NB4 (cell line): ENCODE data around the gene DOK7.

Experiments
- DNase-seq: peaks from one replicate; pipeline ENCODE4 v3.0.0; 2010; ENCODE audit warnings: low read depth
- H3K4me3 ChIP-seq: one replicate; pipeline ENCODE4 v1.5.1; 2011; ENCODE audit warnings: mild to moderate bottlenecking, low read depth, low read length, moderate library complexity
- CTCF ChIP-seq: IDR thresholded peaks from one replicate; pipeline ENCODE4 v1.5.1; 2012; ENCODE audit warnings: low read depth, low read length
- MYC ChIP-seq: IDR thresholded peaks from 2 replicates; pipeline ENCODE4 v1.6.1; 2011; ENCODE audit warnings: low read depth, low read length
- POLR2A ChIP-seq: IDR thresholded peaks from 2 replicates; pipeline ENCODE4 v1.6.1; 2011; ENCODE audit warnings: mild to moderate bottlenecking; ENCODE audit not compliant: insufficient read length; ENCODE audit errors: extremely low read depth
- TF ChIP-seq, protein P1 (sequence below): IDR thresholded peaks from 2 replicates; pipeline ENCODE4 v1.6.1; 2011; ENCODE audit warnings: low read depth, low read length

The DOK7 gene

GRCh38 chr4:3426465-3427133 is 36.5 kb upstream of the DOK7 start:
- no peak for DNase-seq
- H3K4me3 ChIP-seq, result no peak overlapping the region
- TF ChIP-seq MYC (no peak), POLR2A (no peak), CTCF (no peak)
- TF ChIP-seq, protein P1, sequence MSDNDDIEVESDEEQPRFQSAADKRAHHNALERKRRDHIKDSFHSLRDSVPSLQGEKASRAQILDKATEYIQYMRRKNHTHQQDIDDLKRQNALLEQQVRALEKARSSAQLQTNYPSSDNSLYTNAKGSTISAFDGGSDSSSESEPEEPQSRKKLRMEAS, result no peak

GRCh38 chr4:3427134-3427476 is 36.0 kb upstream of the DOK7 start:
- no peak for DNase-seq
- no peak overlapping the region for H3K4me3 ChIP-seq
- TF ChIP-seq MYC, result no peak
- no peak for TF ChIP-seq CTCF
- TF ChIP-seq, protein P1, result no peak
- TF ChIP-seq POLR2A, result no peak

DNA sequence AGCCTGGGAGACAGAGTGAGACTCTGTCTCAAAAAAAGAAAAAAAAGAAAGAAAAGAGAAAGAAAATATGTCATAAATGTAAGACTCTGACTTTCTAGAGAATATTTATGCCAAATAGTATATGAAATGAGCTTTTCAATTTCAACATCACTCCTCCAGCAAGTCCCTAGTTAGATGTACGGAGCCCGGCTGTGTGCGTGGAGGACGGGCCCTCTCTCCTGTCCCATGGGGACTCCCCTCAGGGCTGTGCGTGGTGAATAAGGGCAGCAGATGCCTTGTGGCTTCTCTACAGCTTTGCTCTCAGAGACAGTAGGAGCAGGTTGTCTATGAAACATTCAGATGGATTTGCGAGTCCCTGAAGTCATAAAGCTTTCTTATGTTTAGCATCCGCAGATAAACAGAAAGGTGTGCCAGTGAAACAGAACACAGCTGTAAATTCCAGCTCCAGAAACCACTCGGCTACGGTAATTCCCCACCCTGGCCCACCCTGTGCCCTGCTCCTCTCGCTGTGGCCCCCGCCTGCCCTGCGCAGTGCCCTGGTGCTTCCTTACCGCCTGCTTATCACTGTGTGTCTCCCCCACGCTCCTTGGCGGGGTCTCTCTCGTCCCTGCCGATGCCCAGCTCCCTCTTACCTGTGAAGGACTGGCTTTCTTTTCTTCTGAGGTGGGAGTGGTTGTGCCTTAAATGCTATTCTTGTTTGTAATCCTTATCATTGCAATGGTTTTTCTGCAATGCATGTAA is 35.2 kb upstream of the DOK7 start:
- peak; percentile 43 for DNase-seq
- H3K4me3 ChIP-seq, result no peak overlapping the region

DNA sequence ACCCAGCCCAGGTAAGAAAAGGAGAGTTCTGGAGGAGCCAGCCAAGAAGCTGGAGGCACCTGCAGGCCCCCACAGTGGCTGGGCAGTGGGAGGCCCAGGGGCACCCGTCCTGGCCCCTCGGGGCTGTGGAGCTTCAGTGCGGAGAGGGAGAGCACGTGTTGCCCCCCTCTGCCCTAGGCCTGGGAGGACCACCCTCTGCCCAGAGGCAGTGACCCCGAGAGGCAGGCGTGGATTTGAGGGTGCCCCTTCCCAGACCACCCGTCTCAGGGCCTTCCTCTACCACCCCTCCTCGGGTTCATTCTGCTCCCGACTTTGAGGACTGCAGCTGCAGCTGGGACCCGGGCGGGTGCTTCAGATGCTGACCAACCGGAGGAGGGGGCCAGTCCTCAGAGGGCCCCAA is 33.5 kb upstream of the DOK7 start:
- TF ChIP-seq CTCF (no peak), MYC (no peak), POLR2A (no peak)
- TF ChIP-seq, protein P1, result no peak
- H3K4me3 ChIP-seq, result no peak overlapping the region
- no peak for DNase-seq

More for the DNA sequence above, 35.2 kb upstream of the DOK7 start:
- TF ChIP-seq CTCF (no peak), POLR2A (no peak), MYC (no peak)
- TF ChIP-seq, protein P1, result no peak

- no peak overlapping the region for H3K4me3 ChIP-seq
- DNase-seq, result no peak
- TF ChIP-seq POLR2A (no peak), MYC (no peak), CTCF (no peak)
- TF ChIP-seq, protein P1, result no peak
These were observed 32.6 kb upstream of the DOK7 start for GRCh38 chr4:3430524-3430923.
